ENCODE data around the gene ELFN1. TPM values are rescaled to one million over a fixed set of nuclear protein-coding genes. Genes with fewer than 3 reads are reported as not detected.

The ELFN1 gene
- total and polyA plus RNA-seq, 10 of the 15 experiments (the other 5 are each of a cell fraction or from before 2014, with no cell fraction given): 0.04 TPM; not detected in 9

DNA sequence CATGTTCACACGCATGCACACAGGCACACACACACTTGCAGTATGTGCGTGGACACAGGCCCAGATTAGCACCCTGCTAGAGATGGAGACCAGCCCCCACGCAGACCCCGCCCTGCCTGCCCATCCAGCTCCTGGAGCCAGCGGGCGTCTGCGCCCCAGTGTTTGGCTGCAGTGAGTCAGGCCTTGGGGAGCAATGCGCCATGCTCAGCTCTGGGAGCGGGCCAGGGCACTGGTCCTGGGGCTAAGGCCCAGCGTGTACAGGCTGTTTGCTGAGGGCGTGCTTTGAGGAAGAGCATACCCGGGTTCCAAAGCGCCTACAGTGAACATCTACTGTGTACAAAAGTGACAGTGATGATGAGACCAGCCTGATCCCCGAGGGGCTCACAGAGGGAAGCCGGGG lies 16.0 kb upstream of the ELFN1 start (continued):
- TF ChIP-seq EP300 (IDR thresholded peaks at IDR 0.05; ENCODE audit: borderline replicate concordance in 1 of 2, control insufficient read depth in 1 of 2, low read depth in 2 of 2, low read length in 2 of 2) (no peak), RB1 (IDR thresholded peaks at IDR 0.05; ENCODE audit: borderline replicate concordance) (no peak), HDAC6 (IDR thresholded peaks at IDR 0.05; ENCODE audit: unreplicated experiment) (no peak), SREBF1 (IDR thresholded peaks at IDR 0.05; ENCODE audit: low read length) (no peak), ZNF207 (IDR thresholded peaks at IDR 0.05; ENCODE audit: borderline replicate concordance) (no peak), TCF3 (IDR thresholded peaks at IDR 0.05; ENCODE audit: borderline replicate concordance, insufficient read depth, low read depth, low read length) (no peak), POLR2A (IDR thresholded peaks at IDR 0.05; ENCODE audit: low read depth, low read length) (no peak)

DNA sequence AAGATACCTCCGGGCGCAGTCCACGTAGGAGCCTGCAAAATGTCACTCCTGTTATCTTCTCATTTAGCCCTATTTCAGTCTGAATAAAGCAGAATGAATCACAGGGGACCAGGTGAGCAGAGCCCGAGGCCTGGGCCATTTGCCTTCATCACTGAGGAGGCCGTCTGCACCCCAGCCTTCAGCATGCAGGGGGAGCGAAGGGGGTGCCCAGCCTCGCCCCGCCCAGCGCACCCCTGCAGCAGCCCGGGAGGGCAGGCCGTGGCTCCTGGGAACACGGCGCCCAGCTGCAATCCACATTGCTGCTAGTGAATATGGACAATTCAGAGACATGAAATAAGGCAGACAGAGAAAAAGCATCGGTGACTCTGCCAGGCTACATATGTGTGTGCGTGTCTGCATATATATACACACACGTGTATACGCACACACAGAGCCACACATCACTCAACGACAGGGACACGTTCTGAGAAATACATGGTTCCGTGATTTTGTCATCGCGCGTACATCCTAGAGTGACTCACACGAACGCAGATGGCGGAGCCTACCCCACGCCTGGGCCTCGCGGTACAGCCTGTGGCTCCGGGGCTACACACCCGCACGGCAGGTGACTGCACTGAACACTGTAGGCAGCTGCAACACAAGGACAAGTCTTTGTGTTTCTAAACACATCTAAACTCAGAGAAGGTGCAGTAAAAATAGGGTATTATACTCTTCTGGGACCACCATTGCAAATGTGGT lies 15.2 kb upstream of the ELFN1 start:
- DNase-seq (ENCODE audit: low read depth, low spot score) (no peak), ATAC-seq (no peak), FAIRE-seq (no peak)
- TF ChIP-seq, protein P1, sequence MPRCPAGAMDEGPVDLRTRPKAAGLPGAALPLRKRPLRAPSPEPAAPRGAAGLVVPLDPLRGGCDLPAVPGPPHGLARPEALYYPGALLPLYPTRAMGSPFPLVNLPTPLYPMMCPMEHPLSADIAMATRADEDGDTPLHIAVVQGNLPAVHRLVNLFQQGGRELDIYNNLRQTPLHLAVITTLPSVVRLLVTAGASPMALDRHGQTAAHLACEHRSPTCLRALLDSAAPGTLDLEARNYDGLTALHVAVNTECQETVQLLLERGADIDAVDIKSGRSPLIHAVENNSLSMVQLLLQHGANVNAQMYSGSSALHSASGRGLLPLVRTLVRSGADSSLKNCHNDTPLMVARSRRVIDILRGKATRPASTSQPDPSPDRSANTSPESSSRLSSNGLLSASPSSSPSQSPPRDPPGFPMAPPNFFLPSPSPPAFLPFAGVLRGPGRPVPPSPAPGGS (IDR thresholded peaks at IDR 0.05; ENCODE audit: borderline replicate concordance, insufficient read depth, low read depth, low read length, poor library complexity, severe bottlenecking): peak; percentile 43
- TF ChIP-seq MXI1 (IDR thresholded peaks at IDR 0.05; ENCODE audit: low read depth, low read length): no peak
- 0 out of 2 replicates have a peak, but pooled peaks have one; percentile 11 for TF ChIP-seq TCF3 (IDR thresholded peaks at IDR 0.05; ENCODE audit: borderline replicate concordance, insufficient read depth, low read depth, low read length)
- Histone ChIP-seq H3K9me3 (replicated peaks; ENCODE audit: control insufficient read depth, insufficient read depth, low read length) (no peaks in the 10 kb centered on the region), H3K36me3 (ENCODE audit: control insufficient read depth in 2 of 2, insufficient read depth in 2 of 2, low read length in 1 of 2) (no peaks in the 10 kb centered on the region), H3K4me1 (ENCODE audit: control insufficient read depth, insufficient read depth, low read length) (no peaks in the 10 kb centered on the region), H3K4me3 (no peak overlapping the region), H3K27me3 (replicated peaks in 1 of 2; ENCODE audit: control insufficient read depth in 2 of 2, insufficient read depth in 2 of 2, low read length in 1 of 2) (peaks cover 0 to 1% of the 10 kb centered on the region in 2 experiments; a peak in 1 of 4 replicates), H4K20me1 (ENCODE audit: control insufficient read depth, insufficient read depth) (no peaks in the 10 kb centered on the region), H3K4me2 (ENCODE audit: control insufficient read depth, insufficient read depth) (no peak overlapping the region), H2AFZ (ENCODE audit: control insufficient read depth, low read depth, low read length) (no peak overlapping the region), H3K9ac (ENCODE audit: control insufficient read depth, insufficient read depth, low read length) (no peak overlapping the region), H3K27ac (ENCODE audit: control insufficient read depth, insufficient read depth) (no peak overlapping the region), H3K79me2 (ENCODE audit: control insufficient read depth, insufficient read depth, low read length) (no peaks in the 10 kb centered on the region)
- SMC1A ChIA-PET (ENCODE audit: uncharacterized antibody, unreplicated experiment): no interaction called here
- CTCF ChIA-PET: no interaction called here
- in situ Hi-C loops (cut with MboI) (no loop called here), intact Hi-C loops (cut with micrococcal nuclease; ENCODE audit: unreplicated experiment) (no loop called here)
- POLR2A ChIA-PET: no interaction called here
- no TSS peak for BruUV-seq (replicated peaks)
- WGBS (ENCODE audit: insufficient coverage, insufficient replicate concordance, low lambda C conversion rate, missing lambda C conversion rate): 77% methylated on average over 32 of the region's 32 CpGs
- RAD21 ChIA-PET (ENCODE audit: unreplicated experiment): no interaction called here

Data from GM12878 (cell line).